Right renal pelvis (tissue), 4 donors: Measurements from ENCODE around the gene BZW1. TPM values are rescaled to one million over a fixed set of nuclear protein-coding genes. Genes with fewer than 3 reads are reported as not detected.
A peak's percentile ranks its signal among the peaks of the same experiment; 100 is the strongest.

Experiments used
- DNase-seq, 4 donors: peaks; one replicate each; pipeline ENCODE4 v3.0.0-alpha.2; 2013; ENCODE audit warnings: low read depth in 4 of 4, low spot score in 3 of 4, missing footprints in 1 of 4
- polyA plus RNA-seq, 4 donors: library from polyadenylated mRNA; unstranded; fragments of 120-200 nt; gene quantifications; one replicate each; pipeline ENCODE4 v1.2.1, GENCODE V29; 2013; ENCODE audit not compliant: insufficient read length in 4 of 4

Gene BZW1
- polyA plus RNA-seq, 4 donors: 233 to 268 (median 260) TPM

DNA sequence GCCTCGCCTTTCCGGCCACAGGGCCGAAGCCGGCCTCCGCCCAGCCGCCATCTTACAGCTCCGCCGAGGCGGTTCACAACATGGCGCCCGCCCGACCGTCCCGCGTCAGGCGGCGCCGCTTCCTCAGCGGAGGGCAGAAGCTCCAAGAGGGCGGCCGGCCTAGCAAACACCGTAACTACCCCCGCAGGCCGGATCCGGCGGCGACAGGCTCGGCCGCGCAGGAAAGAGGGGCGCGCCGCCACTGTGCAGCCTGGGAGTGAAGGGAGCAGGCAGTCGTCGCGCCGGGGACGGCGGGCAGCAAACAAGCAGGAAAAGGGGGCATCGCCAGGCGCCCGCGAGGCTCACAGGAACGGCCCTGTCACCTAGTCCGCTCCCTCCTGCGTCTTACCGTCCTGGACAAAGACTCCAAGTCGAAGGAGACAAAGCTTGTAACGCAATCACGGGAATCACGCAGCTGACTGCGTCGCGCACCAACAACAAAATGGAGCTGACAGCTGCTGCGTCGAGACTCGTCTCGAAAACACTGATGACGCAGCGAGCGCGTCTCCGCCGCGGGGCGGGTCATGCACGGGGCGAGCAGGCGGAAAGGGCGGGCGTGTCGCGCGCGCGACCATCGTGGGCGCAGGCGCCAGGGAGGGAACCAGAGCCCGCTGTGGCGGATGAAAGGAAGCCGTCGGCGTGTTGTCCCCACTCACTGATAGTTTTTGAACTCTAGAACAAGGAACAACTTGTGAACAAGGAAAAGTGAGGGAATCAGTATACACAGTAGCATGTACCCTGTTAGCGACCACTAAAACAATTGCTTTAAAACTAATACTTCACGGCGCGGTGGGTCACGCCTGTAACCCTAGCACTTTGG lies 52.7 kb downstream of the BZW1 start, which contains the start of gene CLK1:
TSS of gene CLK1 (minus strand) at position 483 of the 859 bp plus-strand sequence. CDS start 2,796 bp downstream, outside the sequence.
- peak; percentile 89 to 93 (median 92) for DNase-seq

DNA sequence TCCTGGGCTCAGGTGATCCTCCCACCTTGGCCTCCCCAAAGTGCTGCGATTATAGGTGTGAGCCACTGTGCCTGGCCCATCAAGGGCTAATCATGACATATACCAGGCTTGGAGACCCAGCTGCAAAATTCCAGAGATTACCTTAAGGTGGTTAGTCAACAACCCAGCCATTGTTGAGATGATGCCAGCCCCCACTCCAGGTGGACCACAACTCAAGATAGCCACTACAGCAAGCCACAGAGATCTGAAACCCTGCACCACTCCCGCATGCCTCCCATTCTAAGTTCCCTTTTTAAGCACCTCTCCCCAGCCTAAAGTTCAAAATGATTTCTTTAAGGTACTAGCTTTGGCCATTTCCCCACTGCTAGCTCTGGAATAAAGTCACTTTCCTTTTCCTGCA lies 57.3 kb downstream of the BZW1 start:
- DNase-seq: no peak

DNA sequence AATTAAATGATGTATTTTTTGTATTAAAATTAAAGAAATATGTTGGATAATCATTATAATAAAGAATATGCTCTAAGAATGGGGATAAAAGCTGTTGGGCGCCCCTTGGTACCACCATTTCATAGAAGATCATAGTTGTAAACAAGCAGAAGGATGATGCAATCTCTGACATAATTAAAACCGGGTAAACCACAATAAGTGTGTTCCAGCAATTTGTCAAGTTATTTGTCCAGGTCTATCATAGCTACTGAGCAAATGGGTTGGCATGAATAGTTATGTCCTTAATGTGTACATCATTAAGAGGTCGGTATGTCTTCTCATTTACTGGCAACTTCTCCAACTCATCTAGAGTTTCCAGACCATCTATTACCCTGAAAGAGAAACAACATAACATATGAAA lies 59.4 kb downstream of the BZW1 start:
- DNase-seq: no peak

DNA sequence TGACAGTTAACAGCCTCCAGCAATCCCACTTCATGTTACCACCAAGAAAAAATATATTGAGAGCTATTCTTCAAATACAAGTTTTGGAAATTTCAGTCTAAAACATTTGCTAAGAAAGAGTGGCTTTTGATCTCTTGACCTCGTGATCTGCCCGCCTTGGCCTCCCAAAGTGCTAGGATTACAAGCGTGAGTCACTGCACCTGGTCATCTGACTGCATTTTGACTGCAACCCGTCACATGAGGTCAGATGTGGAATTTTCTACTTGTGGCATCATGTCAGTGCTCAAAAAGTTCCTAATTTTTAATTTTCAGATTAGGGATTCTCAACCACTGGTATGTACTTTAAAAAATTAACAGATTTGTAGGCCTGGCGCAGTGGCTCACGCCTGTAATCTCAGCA lies 61.9 kb downstream of the BZW1 start:
- DNase-seq: no peak

Other genes starting within 250 kb of the BZW1 start
- 1 to 10 TPM; 1.7 to 2.8 (median 2.4) TPM for gene AOX1, start 225.9 kb upstream of the BZW1 start, polyA plus RNA-seq
- gene CLK1, start 52.7 kb downstream of the BZW1 start, polyA plus RNA-seq: 100 to 1,000 TPM; 242 to 304 (median 282) TPM
- gene PPIL3, start 77.2 kb downstream of the BZW1 start, polyA plus RNA-seq: 10 to 100 TPM; 44.6 to 79.9 (median 66.0) TPM
- gene NIF3L1, start 77.5 kb downstream of the BZW1 start, polyA plus RNA-seq: 10 to 100 TPM; 38.6 to 49.7 (median 44.7) TPM
- 10 to 100 TPM; 25.9 to 33.1 (median 31.0) TPM for gene ORC2, start 151.8 kb downstream of the BZW1 start, polyA plus RNA-seq